GDM1 (cell line): Measurements from ENCODE around the gene SMG6.

Experiments
- DNase-seq: peaks from one replicate; lab custom pipeline; 2025; lab: John Stamatoyannopoulos, UW

The SMG6 gene

GRCh38 chr17:2076087-2076984 lies 227.2 kb downstream of the SMG6 start:
- DNase-seq = no peak

- no peak for DNase-seq
Measured at GRCh38 chr17:2075336-2076086, 228.1 kb downstream of the SMG6 start.

- DNase-seq = no peak
Measured at GRCh38 chr17:2074919-2075318, 228.7 kb downstream of the SMG6 start.

GRCh38 chr17:2071455-2072281 lies 231.9 kb downstream of the SMG6 start:
- DNase-seq = no peak

GRCh38 chr17:2071024-2071385 lies 232.6 kb downstream of the SMG6 start:
- no peak for DNase-seq

- no peak for DNase-seq
Measured at GRCh38 chr17:2070241-2071023, 233.2 kb downstream of the SMG6 start.

GRCh38 chr17:2068519-2069051 lies 235.0 kb downstream of the SMG6 start:
- no peak for DNase-seq

- no peak for DNase-seq
Measured at GRCh38 chr17:2068031-2068518, 235.5 kb downstream of the SMG6 start.

GRCh38 chr17:2067608-2068024 lies 236.0 kb downstream of the SMG6 start:
- DNase-seq = no peak

GRCh38 chr17:2067048-2067561 lies 236.5 kb downstream of the SMG6 start:
- no peak for DNase-seq

GRCh38 chr17:2065949-2066400 lies 237.6 kb downstream of the SMG6 start:
- no peak for DNase-seq

- DNase-seq = peak; percentile 23
Measured at GRCh38 chr17:2064980-2065785, 238.4 kb downstream of the SMG6 start.

GRCh38 chr17:2064520-2064971 lies 239.0 kb downstream of the SMG6 start:
- no peak for DNase-seq

GRCh38 chr17:2064147-2064489 lies 239.5 kb downstream of the SMG6 start:
- DNase-seq = no peak

- DNase-seq = no peak
Measured at GRCh38 chr17:2063261-2064146, 240.1 kb downstream of the SMG6 start.

GRCh38 chr17:2062571-2063183 lies 240.9 kb downstream of the SMG6 start:
- DNase-seq = no peak

- no peak for DNase-seq
Measured at GRCh38 chr17:2061441-2061958, 242.1 kb downstream of the SMG6 start.
